Astrocyte (in vitro differentiated cells and primary cell): ENCODE measurements around the gene CGB1. TPM values are rescaled to one million over a fixed set of nuclear protein-coding genes. Genes with fewer than 3 reads are reported as not detected.
"Not testable (repeated sequence)": the region's sequence is repeated elsewhere in the genome, so short reads cannot be mapped to it uniquely, and the experiment has no call there.

Source experiments
- DNase-seq: peaks from one replicate; pipeline ENCODE4 v3.0.0-alpha.2; 2010; ENCODE audit warnings: low read depth
- FAIRE-seq: peaks from 2 replicates; lab custom pipeline; 2011; peaks lifted over from hg19 to GRCh38; lab: Jason Lieb, UNC
- H2AFZ ChIP-seq: 2 replicates; pipeline ENCODE4 v1.6.0; 2012; ENCODE audit warnings: low read depth, low read length, inconsistent platforms
- H3K27ac ChIP-seq: 2 replicates; pipeline ENCODE4 v1.5.1; 2011; ENCODE audit warnings: low read depth, low read length, inconsistent platforms
- H3K27me3 ChIP-seq: 2 replicates; pipeline ENCODE4 v1.6.0; 2011; ENCODE audit warnings: low read length, inconsistent platforms; ENCODE audit not compliant: insufficient read depth
- H3K36me3 ChIP-seq: 2 replicates; pipeline ENCODE4 v1.5.1; 2011; ENCODE audit warnings: low read length, inconsistent platforms; ENCODE audit not compliant: insufficient read depth
- H3K4me1 ChIP-seq: 2 replicates; pipeline ENCODE4 v1.5.1; 2011; ENCODE audit warnings: low read length, inconsistent platforms; ENCODE audit not compliant: insufficient read depth
- H3K4me2 ChIP-seq: 2 replicates; pipeline ENCODE4 v1.6.0; 2012; ENCODE audit warnings: low read length, inconsistent platforms
- H3K4me3 ChIP-seq: 2 replicates; pipeline ENCODE4 v1.5.1; 2011; ENCODE audit warnings: low read depth, mild to moderate bottlenecking, low read length, inconsistent platforms; ENCODE audit not compliant: insufficient read depth
- H3K79me2 ChIP-seq: 2 replicates; pipeline ENCODE4 v1.6.0; 2012; ENCODE audit warnings: mild to moderate bottlenecking, low read length, inconsistent platforms; ENCODE audit not compliant: insufficient read depth
- H3K9ac ChIP-seq: 2 replicates; pipeline ENCODE4 v1.6.0; 2012; ENCODE audit warnings: mild to moderate bottlenecking, low read length, inconsistent platforms
- H3K9me3 ChIP-seq: 2 replicates; pipeline ENCODE4 v1.5.1; 2012; ENCODE audit warnings: low read depth, mild to moderate bottlenecking, low read length, inconsistent platforms; ENCODE audit not compliant: insufficient read depth
- H4K20me1 ChIP-seq: 2 replicates; pipeline ENCODE4 v1.6.0; 2012; ENCODE audit warnings: low read length, inconsistent platforms; ENCODE audit not compliant: insufficient read depth
- H3K27ac Mint-ChIP-seq: one replicate; pipeline ENCODE4 v1.8.0; 2021; ENCODE audit warnings: mild to moderate bottlenecking, mixed read lengths; ENCODE audit not compliant: unreplicated experiment
- H3K27me3 Mint-ChIP-seq: one replicate; pipeline ENCODE4 v1.8.0; 2021; ENCODE audit warnings: low read depth, mixed read lengths; ENCODE audit not compliant: unreplicated experiment
- H3K36me3 Mint-ChIP-seq: one replicate; pipeline ENCODE4 v1.8.0; 2021; ENCODE audit warnings: low read depth, mixed read lengths; ENCODE audit not compliant: unreplicated experiment
- H3K4me1 Mint-ChIP-seq: one replicate; pipeline ENCODE4 v1.8.0; 2021; ENCODE audit warnings: low read depth, mixed read lengths; ENCODE audit not compliant: unreplicated experiment
- H3K4me3 Mint-ChIP-seq: one replicate; pipeline ENCODE4 v1.8.0; 2021; ENCODE audit warnings: mild to moderate bottlenecking, moderate library complexity, mixed read lengths; ENCODE audit not compliant: unreplicated experiment
- H3K9me3 Mint-ChIP-seq: one replicate; pipeline ENCODE4 v1.8.0; 2021; ENCODE audit warnings: mild to moderate bottlenecking, mixed read lengths; ENCODE audit not compliant: unreplicated experiment
- CTCF ChIP-seq: IDR thresholded peaks from 2 replicates; pipeline ENCODE4 v1.5.1; 2011; ENCODE audit warnings: low read depth, mild to moderate bottlenecking, inconsistent platforms, low read length, moderate library complexity; ENCODE audit not compliant: insufficient read depth
- EZH2 ChIP-seq: IDR thresholded peaks from 2 replicates; pipeline ENCODE4 v1.6.1; 2012; ENCODE audit warnings: mild to moderate bottlenecking, low read length, inconsistent platforms; ENCODE audit not compliant: insufficient read depth
- total RNA-seq: library from RNA; stranded (reverse); gene quantifications from 2 replicates; pipeline ENCODE4 v1.2.1, GENCODE V29; 2021

The CGB1 gene
- total RNA-seq, 1 donor from 2014 or later: 2.3 TPM

GRCh38 chr19:49042177-49042576 lies 5.5 kb upstream of the CGB1 start:
- no peaks in the 10 kb centered on the region for H4K20me1 ChIP-seq
- TF ChIP-seq CTCF (no peak), EZH2 (no peak)
- no peaks in the 10 kb centered on the region for H3K36me3 ChIP-seq
- H3K9me3 ChIP-seq: no peaks in the 10 kb centered on the region
- no peak for FAIRE-seq
- no peaks in the 10 kb centered on the region for H3K79me2 ChIP-seq
- Mint-ChIP-seq H3K36me3 (no peaks in the 10 kb centered on the region), H3K4me1 (peaks cover 19% of the 10 kb centered on the region), H3K9me3 (peaks cover 4% of the 10 kb centered on the region), H3K27ac (peak overlapping the region; percentile 84), H3K4me3 (no peak overlapping the region), H3K27me3 (peaks cover 2% of the 10 kb centered on the region)
- H3K4me1 ChIP-seq: peaks cover 19% of the 10 kb centered on the region
- no peak overlapping the region for H2AFZ ChIP-seq
- H3K4me2 ChIP-seq: peak overlapping the region; percentile 53
- DNase-seq: peak; percentile 55
- no peak overlapping the region for H3K4me3 ChIP-seq
- H3K27me3 ChIP-seq: no peaks in the 10 kb centered on the region
- H3K9ac ChIP-seq: peak overlapping the region; percentile 72
- peak overlapping the region; percentile 69 for H3K27ac ChIP-seq

DNA sequence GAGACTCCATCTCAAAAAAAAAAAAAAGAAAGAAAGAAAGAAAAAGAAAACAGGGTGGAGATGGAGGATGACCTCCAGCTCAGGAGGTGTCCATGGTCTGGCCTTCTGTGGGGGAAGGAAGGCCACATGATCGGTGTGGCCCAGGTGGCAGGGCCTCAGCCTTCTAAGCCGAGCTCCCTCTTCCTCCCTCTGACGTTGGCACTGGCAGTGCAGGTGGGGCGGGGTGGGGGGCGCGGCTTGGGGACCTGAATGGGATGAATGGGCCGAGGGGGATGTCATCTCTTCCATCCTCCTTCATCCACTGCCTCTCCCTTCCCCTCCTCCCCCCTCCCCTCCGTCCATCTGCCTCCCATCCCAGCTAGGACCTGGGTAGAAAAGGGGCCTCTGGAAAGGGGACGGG lies 3.0 kb upstream of the CGB1 start:
- H3K4me3 Mint-ChIP-seq, H3K36me3 Mint-ChIP-seq, H3K4me2 ChIP-seq, H3K27me3 Mint-ChIP-seq, DNase-seq, H3K79me2 ChIP-seq, H3K4me3 ChIP-seq, H3K36me3 ChIP-seq, H4K20me1 ChIP-seq, FAIRE-seq, H3K9me3 ChIP-seq, H3K9me3 Mint-ChIP-seq, H3K27me3 ChIP-seq, H2AFZ ChIP-seq, H3K27ac Mint-ChIP-seq, H3K9ac ChIP-seq: not testable (repeated sequence)
- H3K27ac ChIP-seq: peak overlapping the region; percentile 6
- peaks cover 19% of the 10 kb centered on the region for H3K4me1 ChIP-seq
- H3K4me1 Mint-ChIP-seq: peaks cover 19% of the 10 kb centered on the region

GRCh38 chr19:49038557-49039276 lies 2.0 kb upstream of the CGB1 start:
- Mint-ChIP-seq H3K4me1 (peaks cover 19% of the 10 kb centered on the region), H3K4me3 (peak overlapping the region; percentile 69), H3K27ac (peak overlapping the region; percentile 95)
- Histone ChIP-seq H2AFZ (peak overlapping the region; percentile 34), H3K4me2 (peak overlapping the region; percentile 62), H3K27ac (peak overlapping the region; percentile 81), H3K4me1 (peaks cover 19% of the 10 kb centered on the region), H3K9ac (peak overlapping the region; percentile 50)
- H3K9me3 Mint-ChIP-seq, H3K79me2 ChIP-seq, H3K36me3 ChIP-seq, H3K4me3 ChIP-seq, H3K27me3 Mint-ChIP-seq, H3K9me3 ChIP-seq, H3K27me3 ChIP-seq, H3K36me3 Mint-ChIP-seq, H4K20me1 ChIP-seq: not testable (repeated sequence)
- FAIRE-seq (peak; percentile 17), DNase-seq (peak; percentile 78)

- not testable (repeated sequence) for FAIRE-seq, H3K4me3 ChIP-seq
- H3K27ac Mint-ChIP-seq: peak overlapping the region; percentile 89
Observed at GRCh38 chr19:49038111-49038510, 1.4 kb upstream of the CGB1 start.

More at GRCh38 chr19:49038111-49038510, 1.4 kb upstream of the CGB1 start:
- not testable (repeated sequence) for H3K4me3 Mint-ChIP-seq, H3K27me3 Mint-ChIP-seq, H3K36me3 ChIP-seq, DNase-seq, H3K9me3 Mint-ChIP-seq, H3K79me2 ChIP-seq, H3K27me3 ChIP-seq, H3K9me3 ChIP-seq, H4K20me1 ChIP-seq, H2AFZ ChIP-seq, H3K36me3 Mint-ChIP-seq
- Histone ChIP-seq H3K4me1 (peaks cover 19% of the 10 kb centered on the region), H3K4me2 (peak overlapping the region; percentile 62), H3K9ac (peak overlapping the region; percentile 35), H3K27ac (peak overlapping the region; percentile 64)
- H3K4me1 Mint-ChIP-seq: peaks cover 19% of the 10 kb centered on the region
